ENCODE data around the gene CYP2A7.
"Not testable (repeated sequence)": the region's sequence is repeated elsewhere in the genome, so short reads cannot be mapped to it uniquely, and the experiment has no call there.

- not testable (repeated sequence) for TF ChIP-seq CTCF (IDR thresholded peaks at IDR 0.05; ENCODE audit: poor library complexity, severe bottlenecking); POLR2AphosphoS5 (IDR thresholded peaks at IDR 0.05); EP300 (conservative IDR thresholded peaks at IDR 0.05; ENCODE audit: poor library complexity, severe bottlenecking); RAD21 (conservative IDR thresholded peaks at IDR 0.05)
These were observed 35.3 kb downstream of the CYP2A7 start for GRCh38 chr19:40846722-40847121.

All from neural cell (in vitro differentiated cells).